ENCODE results near the gene RBMS1. TPM values are rescaled to one million over a fixed set of nuclear protein-coding genes. Genes with fewer than 3 reads are reported as not detected.

The RBMS1 gene
- total RNA-seq, 6 experiments from 2014 or later, result 8.5 to 21.4 (median 14.3) TPM

- H3K4me1 ChIP-seq, result no peaks in the 10 kb centered on the region
- no peaks in the 10 kb centered on the region for H3K9me3 ChIP-seq
- no peak for DNase-seq
- H3K27ac ChIP-seq, result no peak overlapping the region
- intact Hi-C loops (cut with DNase I), result no loop called here
- ATAC-seq, result no peak
- WGBS (ENCODE audit: insufficient coverage, low coverage, low lambda C conversion rate, missing lambda C conversion rate), result 54% methylated on average over 4 of the region's 4 CpGs
- H3K4me3 ChIP-seq, result no peak overlapping the region
- no peaks in the 10 kb centered on the region for H3K27me3 ChIP-seq
- TF ChIP-seq, protein P1, sequence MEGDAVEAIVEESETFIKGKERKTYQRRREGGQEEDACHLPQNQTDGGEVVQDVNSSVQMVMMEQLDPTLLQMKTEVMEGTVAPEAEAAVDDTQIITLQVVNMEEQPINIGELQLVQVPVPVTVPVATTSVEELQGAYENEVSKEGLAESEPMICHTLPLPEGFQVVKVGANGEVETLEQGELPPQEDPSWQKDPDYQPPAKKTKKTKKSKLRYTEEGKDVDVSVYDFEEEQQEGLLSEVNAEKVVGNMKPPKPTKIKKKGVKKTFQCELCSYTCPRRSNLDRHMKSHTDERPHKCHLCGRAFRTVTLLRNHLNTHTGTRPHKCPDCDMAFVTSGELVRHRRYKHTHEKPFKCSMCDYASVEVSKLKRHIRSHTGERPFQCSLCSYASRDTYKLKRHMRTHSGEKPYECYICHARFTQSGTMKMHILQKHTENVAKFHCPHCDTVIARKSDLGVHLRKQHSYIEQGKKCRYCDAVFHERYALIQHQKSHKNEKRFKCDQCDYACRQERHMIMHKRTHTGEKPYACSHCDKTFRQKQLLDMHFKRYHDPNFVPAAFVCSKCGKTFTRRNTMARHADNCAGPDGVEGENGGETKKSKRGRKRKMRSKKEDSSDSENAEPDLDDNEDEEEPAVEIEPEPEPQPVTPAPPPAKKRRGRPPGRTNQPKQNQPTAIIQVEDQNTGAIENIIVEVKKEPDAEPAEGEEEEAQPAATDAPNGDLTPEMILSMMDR (IDR thresholded peaks at IDR 0.05), result no peak
- no peak for TF ChIP-seq POLR2A (IDR thresholded peaks at IDR 0.05)
- H3K36me3 ChIP-seq, result no peaks in the 10 kb centered on the region
These were observed 19.5 kb upstream of the RBMS1 start for GRCh38 chr2:160513120-160513519.

- TF ChIP-seq, protein P1 (IDR thresholded peaks at IDR 0.05), result no peak
- TF ChIP-seq POLR2A (IDR thresholded peaks at IDR 0.05), result no peak
- Histone ChIP-seq H3K4me1 (no peaks in the 10 kb centered on the region), H3K27ac (no peak overlapping the region), H3K4me3 (no peak overlapping the region), H3K9me3 (no peaks in the 10 kb centered on the region), H3K27me3 (no peaks in the 10 kb centered on the region), H3K36me3 (no peaks in the 10 kb centered on the region)
- 67% methylated on average over 3 of the region's 4 CpGs for WGBS (ENCODE audit: insufficient coverage, low coverage, low lambda C conversion rate, missing lambda C conversion rate)
- ATAC-seq (no peak), DNase-seq (no peak)
- intact Hi-C loops (cut with DNase I), result no loop called here
These were observed 18.9 kb upstream of the RBMS1 start for GRCh38 chr2:160512491-160512890.

DNA sequence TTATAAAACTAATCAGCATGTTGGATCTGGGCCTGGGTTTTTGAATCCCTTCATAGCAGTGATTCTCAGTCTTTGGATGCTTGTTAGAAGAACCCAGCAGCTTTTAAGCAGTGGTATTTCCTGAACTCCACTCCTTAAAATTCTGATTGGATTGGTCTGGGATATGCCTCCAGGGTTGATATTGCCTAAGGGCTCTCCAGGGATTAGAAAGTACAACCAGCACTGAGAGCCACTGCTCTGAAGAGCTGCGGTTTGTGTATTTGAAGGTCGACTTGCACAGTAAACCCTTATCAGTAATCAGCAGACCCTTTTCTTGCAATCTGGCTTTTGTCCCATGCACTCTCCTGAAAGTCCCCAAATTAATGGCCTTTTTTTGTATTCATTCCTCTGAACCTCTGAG lies 17.0 kb upstream of the RBMS1 start:
- TF ChIP-seq, protein P1 (IDR thresholded peaks at IDR 0.05), result no peak
- no peak overlapping the region for H3K27ac ChIP-seq
- H3K27me3 ChIP-seq, result no peaks in the 10 kb centered on the region
- intact Hi-C loops (cut with DNase I), result no loop called here
- DNase-seq (no peak), ATAC-seq (no peak)
- H3K4me1 ChIP-seq, result no peaks in the 10 kb centered on the region
- no peaks in the 10 kb centered on the region for H3K36me3 ChIP-seq
- no peak overlapping the region for H3K4me3 ChIP-seq
- H3K9me3 ChIP-seq, result no peaks in the 10 kb centered on the region
- WGBS (ENCODE audit: insufficient coverage, low coverage, low lambda C conversion rate, missing lambda C conversion rate), result 57% methylated on average over 2 of the region's 2 CpGs

DNA sequence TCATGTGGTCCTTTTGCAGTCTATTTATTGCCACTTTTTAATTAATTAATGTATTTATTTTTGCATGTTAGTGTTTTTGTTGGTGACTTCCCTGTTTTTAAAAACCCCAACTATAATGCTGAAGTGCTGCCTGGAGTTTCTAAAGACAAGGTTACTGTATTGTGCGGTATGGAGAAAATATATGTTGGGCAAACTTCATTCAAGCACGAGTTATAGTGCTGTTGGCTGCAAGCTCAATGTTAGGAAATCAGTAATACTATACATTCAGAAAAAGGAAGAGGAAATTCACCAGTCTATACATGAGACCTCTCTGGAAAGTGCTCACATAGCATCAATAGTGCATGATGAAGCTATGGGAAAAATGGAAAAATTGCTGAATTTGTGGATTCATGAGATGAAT lies 15.4 kb upstream of the RBMS1 start:
- no peaks in the 10 kb centered on the region for H3K27me3 ChIP-seq
- TF ChIP-seq, protein P1 (IDR thresholded peaks at IDR 0.05), result no peak
- TF ChIP-seq POLR2A (IDR thresholded peaks at IDR 0.05), result no peak
- WGBS (ENCODE audit: insufficient coverage, low coverage, low lambda C conversion rate, missing lambda C conversion rate), result 73% methylated on average over 2 of the region's 2 CpGs
- H3K9me3 ChIP-seq, result no peaks in the 10 kb centered on the region
- no peaks in the 10 kb centered on the region for H3K36me3 ChIP-seq
- H3K4me1 ChIP-seq, result no peaks in the 10 kb centered on the region
- H3K4me3 ChIP-seq, result no peak overlapping the region
- intact Hi-C loops (cut with DNase I), result no loop called here
- DNase-seq (no peak), ATAC-seq (no peak)
- H3K27ac ChIP-seq, result no peak overlapping the region

- 45% methylated on average over 2 of the region's 2 CpGs for WGBS (ENCODE audit: insufficient coverage, low coverage, low lambda C conversion rate, missing lambda C conversion rate)
- no peak overlapping the region for H3K27ac ChIP-seq
These were observed 13.9 kb upstream of the RBMS1 start for GRCh38 chr2:160507464-160507863.

More at GRCh38 chr2:160507464-160507863, 13.9 kb upstream of the RBMS1 start:
- Histone ChIP-seq H3K4me1 (no peaks in the 10 kb centered on the region), H3K27me3 (no peaks in the 10 kb centered on the region), H3K9me3 (no peaks in the 10 kb centered on the region), H3K36me3 (no peaks in the 10 kb centered on the region), H3K4me3 (no peak overlapping the region)
- ATAC-seq (no peak), DNase-seq (no peak)
- intact Hi-C loops (cut with DNase I), result no loop called here
- TF ChIP-seq POLR2A (IDR thresholded peaks at IDR 0.05), result no peak
- TF ChIP-seq, protein P1 (IDR thresholded peaks at IDR 0.05), result no peak

All from right lobe of liver (tissue), 6 donors.